ENCODE results near the gene POMGNT2.

DNA sequence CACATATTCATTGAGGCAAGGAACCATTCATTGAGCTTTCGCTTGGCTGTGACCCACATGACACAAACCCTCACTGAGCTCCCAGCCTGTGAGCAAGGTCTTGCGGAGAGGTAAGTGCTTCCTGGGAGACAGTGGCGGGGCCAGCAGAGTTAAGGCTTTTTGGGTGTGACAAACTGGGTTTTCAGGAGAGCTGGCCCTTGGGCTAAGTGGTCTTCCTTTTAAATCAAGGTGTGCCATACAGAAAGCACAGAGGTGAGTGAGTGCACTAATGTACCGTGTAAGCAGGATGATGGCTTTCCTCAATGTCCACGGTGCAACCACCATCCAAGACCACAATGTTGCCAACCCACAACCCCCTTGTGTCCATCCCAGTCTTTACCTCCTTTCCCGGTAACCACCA lies 28.6 kb downstream of the POMGNT2 start:
- TF ChIP-seq EZH2 (IDR thresholded peaks at IDR 0.05; ENCODE audit: low read depth, unreplicated experiment) (no peak), NANOG (IDR thresholded peaks at IDR 0.05; ENCODE audit: borderline replicate concordance) (no peak), POLR2AphosphoS5 (IDR thresholded peaks at IDR 0.05; ENCODE audit: low read depth) (no peak), EZH2phosphoT487 (IDR thresholded peaks at IDR 0.05; ENCODE audit: unreplicated experiment) (no peak), STAT1 (IDR thresholded peaks at IDR 0.05; ENCODE audit: unreplicated experiment) (no peak), ZNF331 (CRISPR knock-in tag; IDR thresholded peaks at IDR 0.05; ENCODE audit: low read depth) (no peak), JUNB (IDR thresholded peaks at IDR 0.05; ENCODE audit: unreplicated experiment) (no peak), ZNF114 (CRISPR knock-in tag; IDR thresholded peaks at IDR 0.05) (no peak)
- TF ChIP-seq, protein P1, sequence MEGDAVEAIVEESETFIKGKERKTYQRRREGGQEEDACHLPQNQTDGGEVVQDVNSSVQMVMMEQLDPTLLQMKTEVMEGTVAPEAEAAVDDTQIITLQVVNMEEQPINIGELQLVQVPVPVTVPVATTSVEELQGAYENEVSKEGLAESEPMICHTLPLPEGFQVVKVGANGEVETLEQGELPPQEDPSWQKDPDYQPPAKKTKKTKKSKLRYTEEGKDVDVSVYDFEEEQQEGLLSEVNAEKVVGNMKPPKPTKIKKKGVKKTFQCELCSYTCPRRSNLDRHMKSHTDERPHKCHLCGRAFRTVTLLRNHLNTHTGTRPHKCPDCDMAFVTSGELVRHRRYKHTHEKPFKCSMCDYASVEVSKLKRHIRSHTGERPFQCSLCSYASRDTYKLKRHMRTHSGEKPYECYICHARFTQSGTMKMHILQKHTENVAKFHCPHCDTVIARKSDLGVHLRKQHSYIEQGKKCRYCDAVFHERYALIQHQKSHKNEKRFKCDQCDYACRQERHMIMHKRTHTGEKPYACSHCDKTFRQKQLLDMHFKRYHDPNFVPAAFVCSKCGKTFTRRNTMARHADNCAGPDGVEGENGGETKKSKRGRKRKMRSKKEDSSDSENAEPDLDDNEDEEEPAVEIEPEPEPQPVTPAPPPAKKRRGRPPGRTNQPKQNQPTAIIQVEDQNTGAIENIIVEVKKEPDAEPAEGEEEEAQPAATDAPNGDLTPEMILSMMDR (conservative IDR thresholded peaks at IDR 0.05; ENCODE audit: low read depth in 2 of 2) = no peak
- TF ChIP-seq, protein P2, sequence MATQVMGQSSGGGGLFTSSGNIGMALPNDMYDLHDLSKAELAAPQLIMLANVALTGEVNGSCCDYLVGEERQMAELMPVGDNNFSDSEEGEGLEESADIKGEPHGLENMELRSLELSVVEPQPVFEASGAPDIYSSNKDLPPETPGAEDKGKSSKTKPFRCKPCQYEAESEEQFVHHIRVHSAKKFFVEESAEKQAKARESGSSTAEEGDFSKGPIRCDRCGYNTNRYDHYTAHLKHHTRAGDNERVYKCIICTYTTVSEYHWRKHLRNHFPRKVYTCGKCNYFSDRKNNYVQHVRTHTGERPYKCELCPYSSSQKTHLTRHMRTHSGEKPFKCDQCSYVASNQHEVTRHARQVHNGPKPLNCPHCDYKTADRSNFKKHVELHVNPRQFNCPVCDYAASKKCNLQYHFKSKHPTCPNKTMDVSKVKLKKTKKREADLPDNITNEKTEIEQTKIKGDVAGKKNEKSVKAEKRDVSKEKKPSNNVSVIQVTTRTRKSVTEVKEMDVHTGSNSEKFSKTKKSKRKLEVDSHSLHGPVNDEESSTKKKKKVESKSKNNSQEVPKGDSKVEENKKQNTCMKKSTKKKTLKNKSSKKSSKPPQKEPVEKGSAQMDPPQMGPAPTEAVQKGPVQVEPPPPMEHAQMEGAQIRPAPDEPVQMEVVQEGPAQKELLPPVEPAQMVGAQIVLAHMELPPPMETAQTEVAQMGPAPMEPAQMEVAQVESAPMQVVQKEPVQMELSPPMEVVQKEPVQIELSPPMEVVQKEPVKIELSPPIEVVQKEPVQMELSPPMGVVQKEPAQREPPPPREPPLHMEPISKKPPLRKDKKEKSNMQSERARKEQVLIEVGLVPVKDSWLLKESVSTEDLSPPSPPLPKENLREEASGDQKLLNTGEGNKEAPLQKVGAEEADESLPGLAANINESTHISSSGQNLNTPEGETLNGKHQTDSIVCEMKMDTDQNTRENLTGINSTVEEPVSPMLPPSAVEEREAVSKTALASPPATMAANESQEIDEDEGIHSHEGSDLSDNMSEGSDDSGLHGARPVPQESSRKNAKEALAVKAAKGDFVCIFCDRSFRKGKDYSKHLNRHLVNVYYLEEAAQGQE (IDR thresholded peaks at IDR 0.05; ENCODE audit: unreplicated experiment) = no peak
